ENCODE results near the gene ANO7.

The ANO7 gene

GRCh38 chr2:241228081-241228859, 39.8 kb downstream of the ANO7 start:
- DNase-seq (ENCODE audit: low read depth) = no peak

DNA sequence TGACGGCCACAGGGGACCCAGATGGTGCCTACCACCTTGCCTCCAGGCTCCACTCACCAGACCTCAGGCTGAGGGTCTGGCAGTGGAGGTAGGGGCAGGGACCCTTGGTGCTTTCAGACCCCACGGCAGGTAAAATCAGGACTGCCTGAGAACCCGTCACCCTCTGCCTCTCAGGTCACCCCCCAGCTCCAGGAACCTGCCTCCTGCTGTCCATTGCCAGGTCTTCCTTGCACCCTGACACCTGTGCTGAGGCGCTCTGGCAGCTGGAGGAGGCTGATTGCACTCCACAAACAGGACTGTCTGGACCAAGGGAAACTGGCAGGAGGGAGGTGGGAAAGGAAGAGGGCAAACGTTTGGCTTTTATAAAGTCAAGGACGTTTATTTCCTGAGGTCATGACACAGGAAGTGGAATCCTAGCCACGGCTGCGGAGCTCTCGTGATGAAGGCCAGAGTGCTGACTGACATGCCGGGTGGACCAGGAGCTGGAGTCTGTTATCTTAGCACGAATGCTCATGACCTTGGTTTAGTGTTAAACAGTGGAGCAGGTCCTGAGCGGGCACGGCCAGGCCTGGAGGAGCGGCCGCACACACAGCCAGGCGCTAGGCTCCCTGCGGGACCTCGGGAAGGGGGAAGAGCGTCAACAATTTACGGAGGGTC, 40.5 kb downstream of the ANO7 start:
- DNase-seq (ENCODE audit: low read depth) = no peak

DNA sequence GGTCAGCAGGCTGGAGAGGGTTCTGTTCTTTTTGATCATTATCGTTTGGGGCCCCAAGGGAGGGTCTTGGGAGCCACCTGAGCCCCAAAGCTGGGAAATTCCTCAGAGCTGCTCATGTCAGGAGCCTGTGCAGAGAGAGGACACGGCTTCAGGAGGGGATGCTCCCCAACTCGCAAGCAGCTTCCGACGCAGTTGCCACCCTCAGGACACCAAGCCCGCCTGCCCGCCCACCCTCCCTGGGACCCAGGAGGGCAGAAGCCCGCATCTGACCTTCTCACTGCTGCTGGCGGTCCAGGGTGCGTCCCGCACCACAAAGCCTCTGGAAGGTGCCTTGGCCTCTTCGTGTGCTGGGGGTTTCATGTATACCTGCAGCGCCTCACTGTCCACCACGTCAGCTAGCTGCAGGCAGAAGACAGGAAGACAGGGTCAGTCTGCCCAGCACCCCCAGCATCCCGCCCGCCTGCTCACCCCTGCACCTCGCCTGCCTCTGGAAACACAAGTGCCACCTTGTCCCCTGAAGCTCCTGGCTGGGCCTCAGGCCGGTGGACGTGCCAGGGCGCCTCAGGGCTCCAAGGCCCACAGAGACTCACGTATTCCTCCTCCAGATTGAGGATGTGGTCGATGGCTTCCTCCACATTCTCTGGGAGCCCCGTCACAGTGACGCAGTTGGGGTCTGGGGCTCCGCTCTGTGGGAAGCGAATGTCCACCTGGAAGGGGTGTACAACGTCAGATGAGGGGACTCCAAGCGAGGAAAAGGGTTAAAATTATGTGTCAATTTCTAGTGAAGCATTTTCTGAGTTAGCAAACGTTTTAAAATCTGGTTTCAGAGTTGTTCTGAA, 41.3 kb downstream of the ANO7 start:
- no peak for DNase-seq (ENCODE audit: low read depth)

GRCh38 chr2:241230435-241230834, 42.0 kb downstream of the ANO7 start:
- DNase-seq (ENCODE audit: low read depth) = no peak

GRCh38 chr2:241232736-241233575, 44.5 kb downstream of the ANO7 start:
- no peak for DNase-seq (ENCODE audit: low read depth)

DNA sequence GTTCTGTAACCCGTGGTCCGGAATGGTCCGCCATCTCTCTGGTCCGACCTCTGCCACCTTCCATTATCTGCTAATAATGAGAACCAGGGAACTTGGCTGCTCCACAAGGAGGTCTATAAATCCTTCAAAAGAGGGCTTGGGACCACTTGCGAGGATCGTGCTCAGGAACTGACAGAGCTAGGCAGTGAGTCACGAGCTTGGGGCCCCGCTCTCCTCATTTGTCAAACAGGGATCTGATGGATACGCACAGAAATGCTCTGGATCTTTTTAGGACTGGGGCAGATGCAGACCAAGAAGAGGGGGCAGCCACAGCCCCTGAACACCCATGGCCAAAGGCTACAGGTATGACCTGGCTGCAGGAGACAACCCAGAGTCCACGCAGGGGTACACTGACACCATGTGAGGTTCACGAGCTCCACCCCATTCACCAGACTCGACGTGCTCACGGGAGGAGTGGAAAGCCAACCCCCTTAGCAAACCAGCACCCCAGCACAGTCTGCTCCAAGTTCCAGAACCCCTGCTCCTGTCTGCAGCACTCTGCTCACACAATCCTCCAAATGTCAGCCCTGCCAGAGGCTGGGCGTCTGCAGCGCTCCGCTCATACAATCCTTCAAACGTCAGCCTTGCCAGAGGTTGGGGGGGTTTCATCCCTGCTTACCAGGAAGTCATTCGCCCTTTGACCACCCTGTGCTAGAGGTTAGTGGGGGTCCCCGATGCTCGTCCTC, 45.8 kb downstream of the ANO7 start:
- DNase-seq (ENCODE audit: low read depth) = no peak

GRCh38 chr2:241234962-241235740, 46.7 kb downstream of the ANO7 start:
- no peak for DNase-seq (ENCODE audit: low read depth)

GRCh38 chr2:241235859-241236593, 47.5 kb downstream of the ANO7 start:
- DNase-seq (ENCODE audit: low read depth) = no peak

DNA sequence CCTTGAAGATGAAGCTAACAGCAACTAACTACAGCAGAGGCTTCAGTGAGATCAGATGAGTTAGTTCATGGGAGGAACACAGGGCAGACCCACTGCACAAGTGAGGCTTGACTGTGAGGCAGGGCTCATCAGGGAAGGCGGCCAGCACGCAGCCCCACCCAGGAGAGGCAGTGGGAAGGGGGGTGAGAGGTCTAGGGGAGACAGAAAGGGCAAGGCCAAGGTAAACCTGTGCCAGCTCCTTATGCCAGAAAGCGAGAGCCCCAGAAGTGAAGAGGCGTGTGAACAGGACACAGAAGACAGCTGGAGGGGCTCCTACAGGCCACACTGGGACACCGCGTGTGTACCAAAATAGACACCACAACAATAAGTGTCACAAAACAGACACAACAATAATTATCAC, 48.6 kb downstream of the ANO7 start:
- DNase-seq (ENCODE audit: low read depth) = no peak

- no peak for DNase-seq (ENCODE audit: low read depth)
Observed at GRCh38 chr2:241237949-241238371, 49.5 kb downstream of the ANO7 start.

DNA sequence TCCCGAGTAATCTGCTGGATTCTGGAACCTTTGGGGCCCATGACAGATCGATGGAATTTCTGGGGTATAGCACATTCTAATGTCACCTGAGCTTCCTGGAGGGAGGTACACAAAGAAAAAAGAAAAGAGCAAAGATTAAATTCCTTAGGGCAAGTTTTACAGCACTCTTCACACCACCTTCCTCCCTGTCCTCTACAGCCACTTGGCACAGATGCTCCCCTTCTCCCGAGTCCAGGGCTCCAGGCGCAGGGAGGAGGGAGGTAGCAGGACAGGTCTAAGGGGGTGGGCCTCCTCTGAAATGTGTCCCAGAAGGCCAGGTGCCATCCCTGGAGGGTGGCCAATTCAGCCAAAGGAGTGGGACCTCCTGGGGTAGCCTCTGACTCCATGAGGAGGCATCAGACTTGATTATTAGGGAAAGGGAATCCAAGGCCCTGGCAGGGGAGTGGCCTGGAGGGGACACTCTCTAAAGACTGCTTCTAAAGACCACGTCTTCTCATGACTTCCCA, 50.3 kb downstream of the ANO7 start:
- no peak for DNase-seq (ENCODE audit: low read depth)

- DNase-seq (ENCODE audit: low read depth) = no peak
Observed at GRCh38 chr2:241239552-241240202, 51.2 kb downstream of the ANO7 start.

- no peak for DNase-seq (ENCODE audit: low read depth)
Observed at GRCh38 chr2:241240320-241241004, 52.0 kb downstream of the ANO7 start.

- DNase-seq (ENCODE audit: low read depth) = no peak
Observed at GRCh38 chr2:241241669-241242068, 53.2 kb downstream of the ANO7 start.

DNA sequence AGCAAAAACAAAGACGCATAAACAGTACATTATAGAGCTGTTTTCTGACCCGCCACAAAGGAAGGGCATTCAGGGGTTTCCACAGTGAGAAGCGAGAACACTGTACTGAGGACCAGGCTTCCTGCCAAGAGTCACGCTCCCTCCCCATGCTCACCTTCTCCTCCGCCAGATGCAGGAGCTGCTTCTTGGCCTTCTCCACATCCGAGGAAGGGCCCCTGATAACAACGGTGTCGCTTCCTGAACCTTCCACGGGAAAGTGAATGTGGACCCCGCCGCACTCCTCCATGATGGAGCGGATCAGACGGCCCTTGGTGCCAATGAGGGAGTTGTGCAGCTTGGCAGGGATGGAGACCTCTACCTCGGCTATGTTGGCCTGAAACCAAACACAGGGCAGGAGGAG, 53.8 kb downstream of the ANO7 start:
- DNase-seq (ENCODE audit: low read depth) = no peak

- no peak for DNase-seq (ENCODE audit: low read depth)
Observed at GRCh38 chr2:241244368-241244767, 55.9 kb downstream of the ANO7 start.

DNA sequence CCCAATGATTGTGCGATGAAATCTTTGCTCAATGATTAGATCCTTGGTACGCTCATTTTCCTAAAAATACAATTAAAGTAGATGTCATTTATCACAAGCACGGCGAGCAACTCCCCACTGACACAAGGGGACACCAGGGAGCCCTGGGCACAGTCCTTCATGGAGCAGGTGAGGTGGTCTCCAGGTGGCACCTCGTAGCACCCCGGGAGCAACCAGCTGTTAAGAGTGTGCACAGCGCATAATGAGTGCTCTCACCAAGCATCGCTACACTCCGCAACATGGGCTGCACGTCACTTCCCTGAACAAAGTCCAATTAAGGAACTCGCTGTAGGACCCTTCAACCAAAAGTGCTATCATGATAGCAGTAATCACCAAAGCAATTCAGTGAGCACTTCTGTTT, 59.8 kb downstream of the ANO7 start:
- no peak for DNase-seq (ENCODE audit: low read depth)

DNA sequence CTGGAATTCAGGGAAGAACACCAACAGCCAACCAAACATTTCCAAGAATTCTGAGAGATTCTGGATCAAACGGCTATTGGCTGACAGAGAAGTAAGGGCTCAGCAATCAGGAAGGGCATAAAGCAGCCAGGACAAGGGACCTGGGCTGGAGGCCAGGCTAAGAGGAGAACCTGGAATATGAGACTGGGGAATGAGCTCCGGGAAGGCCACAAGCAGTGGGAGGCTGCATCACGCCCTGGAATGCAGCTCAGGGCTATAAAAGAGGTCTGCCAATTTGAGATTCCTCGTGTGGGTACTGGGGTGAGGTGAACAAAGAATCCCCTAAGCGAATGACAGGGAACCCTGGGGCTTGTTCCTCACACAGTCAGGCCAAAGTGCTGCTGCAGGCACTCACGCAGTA, 60.4 kb downstream of the ANO7 start:
- no peak for DNase-seq (ENCODE audit: low read depth)
